Endothelial cell of umbilical vein (primary cell): Measurements from ENCODE around the gene DESI1.

Experiments
- CTCF ChIP-seq, 2 donors: IDR thresholded peaks; 1 replicate in 1 of 2; 2 replicates in 1 of 2; pipeline ENCODE4 v1.5.1; 2011; ENCODE audit warnings: low read length in 2 of 2, mild to moderate bottlenecking in 2 of 2, moderate library complexity in 2 of 2, control low read depth in 1 of 2, inconsistent platforms in 1 of 2, low read depth in 1 of 2; ENCODE audit not compliant: insufficient read depth in 1 of 2; ENCODE audit errors: extremely low read depth in 1 of 2
- POLR2A ChIP-seq: IDR thresholded peaks from 2 replicates; pipeline ENCODE4 v1.6.1; 2012; ENCODE audit warnings: low read depth, mild to moderate bottlenecking, control low read depth, low read length
- POLR2AphosphoS5 ChIP-seq: IDR thresholded peaks from 2 replicates; pipeline ENCODE4 v1.6.1; 2012; ENCODE audit warnings: low read depth, mild to moderate bottlenecking, control low read depth, low read length, moderate library complexity; ENCODE audit not compliant: insufficient read depth

DNA sequence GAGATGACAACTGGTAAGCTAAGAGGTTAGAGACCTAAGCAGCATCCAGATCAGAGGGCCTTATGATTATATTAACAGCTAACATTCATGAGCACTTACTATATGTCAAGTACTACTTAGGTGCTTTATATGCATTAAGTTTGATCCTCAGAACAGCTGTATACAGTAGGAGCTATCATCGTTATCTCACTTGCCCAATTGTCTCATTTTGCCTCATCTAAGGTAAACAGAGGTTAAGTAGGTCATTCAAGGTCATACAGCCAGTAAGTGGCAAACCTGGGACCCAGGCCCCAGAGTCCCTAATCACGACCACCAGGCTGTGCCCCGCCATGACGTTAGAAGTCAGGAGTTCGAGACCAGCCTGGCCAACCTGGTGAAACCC is 72.0 kb downstream of the DESI1 start:
- TF ChIP-seq POLR2AphosphoS5 (no peak), CTCF (IDR thresholded peaks at IDR 0.05; ENCODE audit: extremely low read depth in 1 of 2, insufficient read depth in 1 of 2, low read depth in 1 of 2, low read length in 2 of 2) (no peak), POLR2A (no peak)
